ENCODE measurements around the gene ISCU.

DNA sequence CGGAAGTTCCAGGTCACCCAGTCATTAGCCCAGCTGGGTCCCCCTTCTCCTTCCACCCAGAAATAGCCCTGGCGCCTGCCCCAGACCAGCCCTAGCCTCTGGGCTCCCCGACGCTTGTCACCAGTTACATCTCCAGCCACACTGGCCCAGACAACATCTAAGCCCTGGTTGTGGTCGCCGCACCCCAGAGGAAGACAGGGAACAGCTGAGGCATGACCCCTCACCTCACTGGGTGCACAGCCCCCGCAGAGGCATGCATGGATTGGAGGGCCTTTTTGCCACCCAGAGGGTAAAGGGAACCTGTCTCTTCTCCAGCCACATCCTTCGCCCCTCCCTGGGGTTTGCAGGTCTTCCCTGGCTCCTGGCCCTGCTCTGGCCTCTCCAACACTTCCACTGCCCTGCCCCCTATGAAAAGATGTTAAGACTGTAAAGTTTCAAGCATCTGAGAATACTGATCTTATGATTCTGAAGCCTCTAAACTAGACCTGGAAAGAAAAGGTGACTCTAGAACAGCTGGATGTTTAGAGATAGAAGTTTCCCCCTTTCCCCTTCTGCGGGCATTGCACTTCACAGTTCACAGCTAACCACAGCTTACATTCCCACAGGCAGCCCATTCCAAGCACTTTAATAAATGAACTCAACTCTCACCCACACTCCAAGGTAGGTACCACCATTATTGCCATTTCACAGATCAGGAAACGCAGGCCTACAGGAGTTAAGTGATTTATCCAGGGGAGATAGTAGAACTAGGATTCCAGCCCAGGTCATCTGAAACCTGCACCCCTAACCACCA, 20.8 kb downstream of the ISCU start:
- TF ChIP-seq POLR2AphosphoS5 (IDR thresholded peaks at IDR 0.05) (no peak), POLR2A (IDR thresholded peaks at IDR 0.05) (no peak)
- TF ChIP-seq, protein P1, sequence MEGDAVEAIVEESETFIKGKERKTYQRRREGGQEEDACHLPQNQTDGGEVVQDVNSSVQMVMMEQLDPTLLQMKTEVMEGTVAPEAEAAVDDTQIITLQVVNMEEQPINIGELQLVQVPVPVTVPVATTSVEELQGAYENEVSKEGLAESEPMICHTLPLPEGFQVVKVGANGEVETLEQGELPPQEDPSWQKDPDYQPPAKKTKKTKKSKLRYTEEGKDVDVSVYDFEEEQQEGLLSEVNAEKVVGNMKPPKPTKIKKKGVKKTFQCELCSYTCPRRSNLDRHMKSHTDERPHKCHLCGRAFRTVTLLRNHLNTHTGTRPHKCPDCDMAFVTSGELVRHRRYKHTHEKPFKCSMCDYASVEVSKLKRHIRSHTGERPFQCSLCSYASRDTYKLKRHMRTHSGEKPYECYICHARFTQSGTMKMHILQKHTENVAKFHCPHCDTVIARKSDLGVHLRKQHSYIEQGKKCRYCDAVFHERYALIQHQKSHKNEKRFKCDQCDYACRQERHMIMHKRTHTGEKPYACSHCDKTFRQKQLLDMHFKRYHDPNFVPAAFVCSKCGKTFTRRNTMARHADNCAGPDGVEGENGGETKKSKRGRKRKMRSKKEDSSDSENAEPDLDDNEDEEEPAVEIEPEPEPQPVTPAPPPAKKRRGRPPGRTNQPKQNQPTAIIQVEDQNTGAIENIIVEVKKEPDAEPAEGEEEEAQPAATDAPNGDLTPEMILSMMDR (IDR thresholded peaks at IDR 0.05 in 8 of 11, conservative IDR thresholded peaks at IDR 0.05 in 3 of 11), result no peak
